B cell (primary cell): Measurements from ENCODE around the gene PRDM11. TPM values are rescaled to one million over a fixed set of nuclear protein-coding genes. Genes with fewer than 3 reads are reported as not detected.

Experiments used
- ATAC-seq: fragments of 200-7000 bp; cut with Tn5 transposase; one replicate; pipeline ENCODE4 v1.10.0; 2021; ENCODE audit warnings: low read depth, mild to moderate bottlenecking, moderate number of reproducible peaks, moderate library complexity
- CTCF ChIA-PET: fragments of 350-600 bp; sonication (Branson Sonifier 250); formaldehyde crosslinking; loops from one replicate; lab custom pipeline; 2021; ENCODE audit warnings: antibody characterized with exemption, inconsistent platforms; lab: Charles Lee
- POLR2A ChIA-PET: fragments of 350-600 bp; sonication (Branson Sonifier 250); formaldehyde crosslinking; loops from one replicate; lab custom pipeline; 2021; ENCODE audit warnings: antibody characterized with exemption; lab: Charles Lee
- DNase-seq: peaks from one replicate; pipeline ENCODE4 v3.0.0; 2013
- H2AFZ ChIP-seq: 2 replicates; pipeline ENCODE4 v1.6.1; 2012; ENCODE audit warnings: mild to moderate bottlenecking, low read depth, low read length; ENCODE audit not compliant: insufficient read depth, poor library complexity, severe bottlenecking
- H3K27ac ChIP-seq, 2 donors: 1 replicate in 1 of 2; 2 replicates in 1 of 2; pipeline ENCODE4 v1.5.1; 2012 to 2013; ENCODE audit warnings: low read length in 2 of 2, mild to moderate bottlenecking in 2 of 2, moderate library complexity in 1 of 2
- H3K27me3 ChIP-seq, 4 experiments: fragments of 200-600 bp in 1 of 4; sonication (generic) in 1 of 4; replicated peaks in 1 of 4; 1 replicate in 2 of 4; 2 replicates in 2 of 4; pipeline versions ENCODE4 v1.6.1 to v1.7.0; 2013 to 2016; ENCODE audit warnings: low read length in 3 of 4, mild to moderate bottlenecking in 2 of 4, mixed read lengths in 1 of 4, moderate library complexity in 1 of 4; ENCODE audit not compliant: insufficient read depth in 4 of 4, control insufficient read depth in 3 of 4; ENCODE audit errors: control extremely low read depth in 1 of 4
- H3K36me3 ChIP-seq, 2 experiments: replicated peaks in 1 of 2; 1 replicate in 1 of 2; 2 replicates in 1 of 2; pipeline versions ENCODE4 v1.6.1 to v1.7.1; 2013; ENCODE audit warnings: low read length in 1 of 2; ENCODE audit not compliant: insufficient read depth in 2 of 2, control insufficient read depth in 1 of 2; ENCODE audit errors: control extremely low read depth in 1 of 2, extremely low read depth in 1 of 2
- H3K4me1 ChIP-seq, 2 donors: fragments of 200-600 bp in 1 of 2; sonication (generic) in 1 of 2; 1 replicate in 1 of 2; 2 replicates in 1 of 2; pipeline versions ENCODE4 v1.5.1 to v1.6.1; 2013 to 2017; ENCODE audit warnings: low read length in 2 of 2; ENCODE audit not compliant: control insufficient read depth in 2 of 2, insufficient read depth in 2 of 2
- H3K4me2 ChIP-seq: replicated peaks from 2 replicates; pipeline ENCODE3; 2012; ENCODE audit warnings: mild to moderate bottlenecking, low read depth, low read length; ENCODE audit not compliant: poor library complexity, severe bottlenecking
- H3K4me3 ChIP-seq, 5 experiments: fragments of 200-600 bp in 1 of 5; sonication (generic) in 1 of 5; 1 replicate in 3 of 5; 2 replicates in 2 of 5; pipeline versions ENCODE4 v1.5.1 to v1.7.0; 2011 to 2016; ENCODE audit warnings: low read length in 4 of 5, mild to moderate bottlenecking in 4 of 5, low read depth in 2 of 5, control low read depth in 1 of 5, moderate library complexity in 1 of 5; ENCODE audit not compliant: insufficient read depth in 1 of 5; ENCODE audit errors: control extremely low read depth in 1 of 5, extremely low read depth in 1 of 5
- H3K79me2 ChIP-seq: fragments of 200-600 bp; sonication (generic); one replicate; pipeline ENCODE4 v1.6.0; 2016; ENCODE audit warnings: low read length; ENCODE audit not compliant: control insufficient read depth, insufficient read depth
- H3K9ac ChIP-seq: fragments of 200-600 bp; sonication (generic); 2 replicates; pipeline ENCODE4 v1.6.1; 2017; ENCODE audit warnings: mild to moderate bottlenecking, low read length, moderate library complexity
- H3K9me3 ChIP-seq, 3 donors: one replicate each; pipeline versions ENCODE4 v1.6.1 to v1.7.1; 2013; ENCODE audit warnings: low read length in 2 of 3; ENCODE audit not compliant: control insufficient read depth in 2 of 3, insufficient read depth in 1 of 3; ENCODE audit errors: control extremely low read depth in 1 of 3
- H4K20me1 ChIP-seq: 2 replicates; pipeline ENCODE4 v1.6.0; 2012; ENCODE audit warnings: mild to moderate bottlenecking, low read length; ENCODE audit not compliant: insufficient read depth, control insufficient read depth, poor library complexity, severe bottlenecking
- H3K27ac Mint-ChIP-seq: one replicate; pipeline ENCODE4 v1.8.0; 2021; ENCODE audit warnings: mixed read lengths
- H3K27me3 Mint-ChIP-seq: one replicate; pipeline ENCODE4 v1.8.0; 2021; ENCODE audit warnings: mixed read lengths
- H3K4me1 Mint-ChIP-seq: one replicate; pipeline ENCODE4 v1.8.0; 2021; ENCODE audit warnings: mixed read lengths
- H3K4me3 Mint-ChIP-seq: one replicate; pipeline ENCODE4 v1.8.0; 2021; ENCODE audit warnings: mixed read lengths
- H3K9me3 Mint-ChIP-seq: one replicate; pipeline ENCODE4 v1.8.0; 2022; ENCODE audit warnings: mixed read lengths; ENCODE audit not compliant: insufficient read depth
- CTCF ChIP-seq: fragments of 200-600 bp; IDR thresholded peaks from one replicate; pipeline ENCODE4 v1.8.0; 2022; ENCODE audit warnings: antibody characterized with exemption, mild to moderate bottlenecking
- EZH2 ChIP-seq: IDR thresholded peaks from 2 replicates; pipeline ENCODE4 v1.6.1; 2012; ENCODE audit warnings: borderline replicate concordance, low read depth, mild to moderate bottlenecking, moderate library complexity, low read length; ENCODE audit not compliant: insufficient read depth, poor library complexity, severe bottlenecking
- WGBS: methylation state at CpG from one replicate; pipeline ENCODE4 v1.1.5; 2013; ENCODE audit warnings: missing lambda C conversion rate; ENCODE audit not compliant: insufficient coverage; 5-methylcytosine and 5-hydroxymethylcytosine counted together
- intact Hi-C: fragments of 100-400 bp; cut with micrococcal nuclease; formaldehyde crosslinking; loops from one replicate; pipeline ENCODE4 v1.10.0; 2022
- polyA plus RNA-seq: library from polyadenylated mRNA; depleted of rRNA; stranded (reverse); fragments of >200 nt; gene quantifications from 2 replicates; pipeline ENCODE4 v1.2.3, GENCODE V29; 2012
- total RNA-seq, 2 donors: library from RNA; stranded (reverse); fragments of 120-200 nt in 1 of 2; gene quantifications; 1 replicate in 1 of 2; 2 replicates in 1 of 2; pipeline versions ENCODE4 v1.2.3 to v1.2.4, GENCODE V29; 2013 to 2022

PRDM11 gene
- total and polyA plus RNA-seq, 2 donors (not counting 1 experiment from before 2014, with no cell fraction given): 9.5 to 26.2 TPM

DNA sequence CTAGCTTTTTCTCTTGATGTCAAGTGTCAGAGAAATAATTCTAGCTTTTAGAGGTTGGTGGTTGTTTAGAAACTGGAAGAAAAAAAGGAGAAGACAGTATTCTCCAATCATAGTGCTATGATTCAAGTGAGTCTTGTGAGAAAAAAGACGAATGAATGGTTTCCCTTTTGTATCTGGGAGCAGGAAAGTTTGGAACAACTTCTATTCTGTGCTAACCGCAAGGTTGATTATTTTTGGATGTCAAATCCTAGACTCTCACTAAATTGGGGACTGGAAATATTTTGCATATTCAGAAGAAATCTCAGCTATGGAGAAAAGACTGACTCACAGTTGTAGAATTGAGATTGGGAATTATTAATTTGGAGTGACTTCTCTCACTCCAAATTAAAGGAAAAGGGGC is 70.5 kb downstream of the PRDM11 start:
- Mint-ChIP-seq H3K4me1 (no peaks in the 10 kb centered on the region), H3K4me3 (no peak overlapping the region), H3K27ac (no peak overlapping the region), H3K27me3 (no peaks in the 10 kb centered on the region), H3K9me3 (no peaks in the 10 kb centered on the region)
- Histone ChIP-seq H3K4me3 (no peak overlapping the region), H3K27ac (no peak overlapping the region), H3K9me3 (no peaks in the 10 kb centered on the region), H4K20me1 (no peaks in the 10 kb centered on the region), H3K4me1 (no peaks in the 10 kb centered on the region), H3K9ac (no peak overlapping the region), H3K27me3 (no peaks in the 10 kb centered on the region), H2AFZ (no peak overlapping the region), H3K36me3 (peaks cover 0 to 22% of the 10 kb centered on the region in 2 experiments), H3K79me2 (no peaks in the 10 kb centered on the region), H3K4me2 (no peak overlapping the region)
- intact Hi-C loops: no loop called here
- TF ChIP-seq CTCF (no peak), EZH2 (no peak)
- ATAC-seq (no peak), DNase-seq (no peak)
- no CpG with 5 or more reads among the region's 2 CpGs for WGBS
- ChIA-PET POLR2A (no interaction called here), CTCF (no interaction called here)

DNA sequence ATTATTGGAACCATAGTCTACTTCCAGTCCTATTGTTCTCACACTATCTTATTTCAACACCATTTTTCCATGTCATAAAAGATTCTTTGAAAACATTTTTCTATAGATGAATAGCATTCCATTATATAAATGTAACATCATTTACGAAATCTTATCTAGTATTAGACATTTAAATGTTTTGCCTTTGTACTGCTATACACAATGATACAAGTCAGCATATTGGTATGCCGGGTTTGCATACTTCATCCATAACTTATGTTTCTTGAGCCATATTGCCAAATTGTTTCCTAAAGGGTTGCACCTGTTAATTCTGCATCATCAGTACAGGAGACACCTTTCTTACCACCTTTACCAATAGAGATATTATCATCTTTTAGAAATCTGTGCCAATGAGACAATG is 71.6 kb downstream of the PRDM11 start:
- Histone ChIP-seq H3K36me3 (peaks cover 0 to 19% of the 10 kb centered on the region in 2 experiments), H3K27ac (no peak overlapping the region), H3K9ac (no peak overlapping the region), H3K79me2 (no peaks in the 10 kb centered on the region), H4K20me1 (no peaks in the 10 kb centered on the region), H3K4me1 (no peaks in the 10 kb centered on the region), H3K4me2 (no peak overlapping the region), H3K4me3 (no peak overlapping the region), H3K27me3 (no peaks in the 10 kb centered on the region), H2AFZ (no peak overlapping the region), H3K9me3 (no peaks in the 10 kb centered on the region)
- ChIA-PET POLR2A (no interaction called here), CTCF (interaction anchor here (1.2 kb wide), 1 partner anchor 16 kb away, joined by 3 read pairs; no protein-coding TSS in a partner anchor)
- TF ChIP-seq CTCF: no peak
- TF ChIP-seq EZH2: no peak
- Mint-ChIP-seq H3K4me3 (no peak overlapping the region), H3K27me3 (no peaks in the 10 kb centered on the region), H3K9me3 (no peaks in the 10 kb centered on the region), H3K27ac (no peak overlapping the region), H3K4me1 (no peaks in the 10 kb centered on the region)
- DNase-seq: no peak
- 100% methylated on average over 1 of the region's 2 CpGs for WGBS
- intact Hi-C loops: no loop called here
- ATAC-seq: no peak
